Measurements from ENCODE around the gene RAPGEF1. TPM values are rescaled to one million over a fixed set of nuclear protein-coding genes. Genes with fewer than 3 reads are reported as not detected.

RAPGEF1 gene
- total RNA-seq, 1 donor from 2014 or later = 73.1 TPM

- no peak for DNase-seq (ENCODE audit: low spot score)
- Mint-ChIP-seq H3K4me3 (ENCODE audit: unreplicated experiment) (no peak overlapping the region), H3K9me3 (ENCODE audit: low read depth) (no peaks in the 10 kb centered on the region), H3K27ac (ENCODE audit: unreplicated experiment) (no peak overlapping the region), H3K27me3 (ENCODE audit: low read depth) (no peaks in the 10 kb centered on the region), H3K4me1 (ENCODE audit: low read depth) (no peaks in the 10 kb centered on the region), H3K36me3 (ENCODE audit: low read depth) (peaks cover 24% of the 10 kb centered on the region)
- TF ChIP-seq CTCF (IDR thresholded peaks at IDR 0.05) = no peak
These were observed 141.8 kb downstream of the RAPGEF1 start for GRCh38 chr9:131598121-131598520.

- H3K4me3 Mint-ChIP-seq (ENCODE audit: unreplicated experiment) = no peak overlapping the region
- no peaks in the 10 kb centered on the region for H3K27me3 Mint-ChIP-seq (ENCODE audit: low read depth)
- no peak for DNase-seq (ENCODE audit: low spot score)
- no peak for TF ChIP-seq CTCF (IDR thresholded peaks at IDR 0.05)
- H3K27ac Mint-ChIP-seq (ENCODE audit: unreplicated experiment) = no peak overlapping the region
- H3K9me3 Mint-ChIP-seq (ENCODE audit: low read depth) = no peaks in the 10 kb centered on the region
- peaks cover 24% of the 10 kb centered on the region for H3K36me3 Mint-ChIP-seq (ENCODE audit: low read depth)
- H3K4me1 Mint-ChIP-seq (ENCODE audit: low read depth) = no peaks in the 10 kb centered on the region
These were observed 142.6 kb downstream of the RAPGEF1 start for GRCh38 chr9:131597246-131597645.

- H3K9me3 Mint-ChIP-seq (ENCODE audit: low read depth) = no peaks in the 10 kb centered on the region
- peaks cover 7% of the 10 kb centered on the region for H3K4me1 Mint-ChIP-seq (ENCODE audit: low read depth)
- peaks cover 21% of the 10 kb centered on the region for H3K36me3 Mint-ChIP-seq (ENCODE audit: low read depth)
- H3K27ac Mint-ChIP-seq (ENCODE audit: unreplicated experiment) = no peak overlapping the region
- no peak for DNase-seq (ENCODE audit: low spot score)
- no peaks in the 10 kb centered on the region for H3K27me3 Mint-ChIP-seq (ENCODE audit: low read depth)
- H3K4me3 Mint-ChIP-seq (ENCODE audit: unreplicated experiment) = no peak overlapping the region
- TF ChIP-seq CTCF (IDR thresholded peaks at IDR 0.05) = no peak
These were observed 143.5 kb downstream of the RAPGEF1 start for GRCh38 chr9:131596430-131596743.

GRCh38 chr9:131595696-131596429, 144.0 kb downstream of the RAPGEF1 start:
- Mint-ChIP-seq H3K36me3 (ENCODE audit: low read depth) (peaks cover 21% of the 10 kb centered on the region), H3K27me3 (ENCODE audit: low read depth) (no peaks in the 10 kb centered on the region), H3K9me3 (ENCODE audit: low read depth) (no peaks in the 10 kb centered on the region), H3K27ac (ENCODE audit: unreplicated experiment) (no peak overlapping the region), H3K4me3 (ENCODE audit: unreplicated experiment) (no peak overlapping the region), H3K4me1 (ENCODE audit: low read depth) (peaks cover 7% of the 10 kb centered on the region)
- TF ChIP-seq CTCF (IDR thresholded peaks at IDR 0.05) = no peak
- no peak for DNase-seq (ENCODE audit: low spot score)

GRCh38 chr9:131594906-131595665, 144.8 kb downstream of the RAPGEF1 start:
- no peak overlapping the region for H3K27ac Mint-ChIP-seq (ENCODE audit: unreplicated experiment)
- H3K4me3 Mint-ChIP-seq (ENCODE audit: unreplicated experiment) = no peak overlapping the region
- peaks cover 17% of the 10 kb centered on the region for H3K36me3 Mint-ChIP-seq (ENCODE audit: low read depth)
- no peaks in the 10 kb centered on the region for H3K9me3 Mint-ChIP-seq (ENCODE audit: low read depth)
- no peak for TF ChIP-seq CTCF (IDR thresholded peaks at IDR 0.05)
- H3K4me1 Mint-ChIP-seq (ENCODE audit: low read depth) = peaks cover 7% of the 10 kb centered on the region
- no peak for DNase-seq (ENCODE audit: low spot score)
- no peaks in the 10 kb centered on the region for H3K27me3 Mint-ChIP-seq (ENCODE audit: low read depth)

All from chondrocyte (in vitro differentiated cells).